ENCODE data around the gene CNIH3.

GRCh38 chr1:224745924-224746323, 129.8 kb downstream of the CNIH3 start:
- TF ChIP-seq EZH2 (IDR thresholded peaks at IDR 0.05) = no peak
- TF ChIP-seq FOXP2 (optimal IDR thresholded peaks at IDR 0.05; ENCODE audit: control extremely low read depth, extremely low read length, insufficient read depth) = no peak
- no peak for TF ChIP-seq POLR2AphosphoS5 (IDR thresholded peaks at IDR 0.05; ENCODE audit: borderline replicate concordance, low read depth, low read length)

All from SK-N-MC (cell line).